Glomerular endothelial cell (primary cell): ENCODE measurements around the gene PICALM. TPM values are rescaled to one million over a fixed set of nuclear protein-coding genes. Genes with fewer than 3 reads are reported as not detected.
A peak's percentile ranks its signal among the peaks of the same experiment; 100 is the strongest.
"Not testable (repeated sequence)": the region's sequence is repeated elsewhere in the genome, so short reads cannot be mapped to it uniquely, and the experiment has no call there.

Source experiments
- DNase-seq: peaks from one replicate; pipeline ENCODE4 v3.0.0-alpha.2; 2011; ENCODE audit warnings: low read depth, low spot score; ENCODE audit errors: extremely low read depth
- total RNA-seq: library from RNA; depleted of rRNA; stranded (reverse); fragments of >200 nt; gene quantifications from 2 replicates; pipeline ENCODE4 v1.2.3, GENCODE V29; 2015

The PICALM gene
- total RNA-seq, 1 donor from 2014 or later: 286 TPM

- no peak for DNase-seq
Measured at GRCh38 chr11:86002431-86002830, 66.5 kb downstream of the PICALM start.

GRCh38 chr11:85991508-85991907, 77.4 kb downstream of the PICALM start:
- DNase-seq: no peak

- DNase-seq: no peak
Measured at GRCh38 chr11:85989746-85990145, 79.1 kb downstream of the PICALM start.

GRCh38 chr11:85988780-85989179, 80.1 kb downstream of the PICALM start:
- no peak for DNase-seq

- no peak for DNase-seq
Measured at GRCh38 chr11:85977751-85978160, 91.1 kb downstream of the PICALM start.

DNA sequence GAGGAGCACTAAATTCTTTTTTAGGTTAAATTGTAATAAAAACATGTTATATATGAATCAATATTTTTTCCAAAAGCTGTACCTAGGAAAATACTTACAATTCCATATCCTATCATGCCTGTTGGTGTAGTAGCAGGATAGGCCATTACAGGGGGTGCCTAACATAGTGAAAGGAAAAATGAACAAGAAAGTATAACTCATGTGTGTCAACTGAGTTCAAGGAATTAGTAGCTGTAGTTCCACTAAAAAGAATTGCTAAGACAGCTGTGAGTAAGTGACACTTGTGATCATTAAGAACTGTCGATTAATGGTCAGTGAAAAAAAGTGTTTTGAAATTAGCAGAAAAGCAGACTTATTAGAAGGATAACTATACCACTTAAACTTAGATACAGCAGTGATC, 92.4 kb downstream of the PICALM start:
- no peak for DNase-seq

- DNase-seq: no peak
Measured at GRCh38 chr11:85974122-85974521, 94.8 kb downstream of the PICALM start.

DNA sequence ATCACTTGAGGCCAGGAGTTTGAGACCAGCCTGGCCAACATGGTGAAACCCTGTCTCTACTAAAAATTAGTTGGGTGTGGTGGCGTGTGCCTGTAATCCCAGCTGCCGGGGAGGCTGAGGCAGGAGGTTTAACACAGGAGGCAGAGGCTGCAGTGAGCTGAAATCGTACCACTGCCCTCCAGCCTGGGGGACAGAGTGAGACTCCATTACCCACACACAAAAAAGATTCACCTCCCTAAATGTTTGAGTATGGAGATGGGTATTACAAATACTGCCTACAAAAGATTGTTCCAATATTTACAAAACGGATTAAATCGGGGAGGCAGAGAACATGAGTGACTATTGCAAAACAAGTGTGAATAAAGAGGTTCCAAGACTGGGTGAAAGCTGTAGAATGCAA, 98.3 kb downstream of the PICALM start:
- DNase-seq: no peak

DNA sequence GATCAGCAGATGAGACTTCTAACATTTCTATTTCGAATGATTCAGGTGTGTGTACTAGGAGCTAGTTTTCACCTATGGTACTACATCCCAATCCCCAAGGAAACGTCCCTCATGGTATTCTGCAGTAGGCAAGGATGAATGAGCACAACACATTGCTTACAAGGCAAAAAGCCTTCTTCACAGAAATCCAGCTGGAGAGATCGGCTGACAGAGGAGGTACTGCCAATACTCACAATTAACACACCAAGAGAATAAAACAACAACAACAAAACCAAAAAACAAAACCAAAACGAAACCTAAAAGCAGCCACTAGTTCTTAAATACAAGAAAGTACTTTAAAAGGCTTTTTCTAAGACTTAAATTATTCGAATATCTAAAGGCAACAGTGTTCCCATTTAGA, 101.4 kb downstream of the PICALM start:
- no peak for DNase-seq

- DNase-seq: no peak
Measured at GRCh38 chr11:85965202-85965601, 103.7 kb downstream of the PICALM start.

GRCh38 chr11:85961930-85962363, 106.9 kb downstream of the PICALM start:
- peak; percentile 47 for DNase-seq

GRCh38 chr11:85961130-85961529, 107.8 kb downstream of the PICALM start:
- no peak for DNase-seq

- DNase-seq: no peak
Measured at GRCh38 chr11:85960678-85961077, 108.2 kb downstream of the PICALM start.

- DNase-seq: no peak
Measured at GRCh38 chr11:85955531-85955930, 113.4 kb downstream of the PICALM start.

- no peak for DNase-seq
Measured at GRCh38 chr11:85953491-85954143, 115.3 kb downstream of the PICALM start.

DNA sequence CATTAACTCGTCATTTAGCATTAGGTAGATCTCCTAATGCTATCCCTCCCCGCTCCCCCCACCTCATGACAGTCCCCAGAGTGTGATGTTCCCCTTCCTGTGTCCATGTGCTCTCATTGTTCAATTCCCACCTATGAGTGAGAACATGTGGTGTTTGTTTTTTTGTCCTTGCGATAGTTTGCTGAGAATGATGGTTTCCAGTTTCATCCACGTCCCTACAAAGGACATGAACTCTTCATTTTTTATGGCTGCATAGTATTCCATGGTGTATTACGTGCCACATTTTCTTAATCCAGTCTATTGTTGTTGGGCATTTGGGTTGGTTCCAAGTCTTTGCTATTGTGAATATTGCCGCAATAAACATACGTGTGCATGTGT, 116.8 kb downstream of the PICALM start:
- not testable (repeated sequence) for DNase-seq

GRCh38 chr11:85951428-85952107, 117.3 kb downstream of the PICALM start:
- DNase-seq: no peak

DNA sequence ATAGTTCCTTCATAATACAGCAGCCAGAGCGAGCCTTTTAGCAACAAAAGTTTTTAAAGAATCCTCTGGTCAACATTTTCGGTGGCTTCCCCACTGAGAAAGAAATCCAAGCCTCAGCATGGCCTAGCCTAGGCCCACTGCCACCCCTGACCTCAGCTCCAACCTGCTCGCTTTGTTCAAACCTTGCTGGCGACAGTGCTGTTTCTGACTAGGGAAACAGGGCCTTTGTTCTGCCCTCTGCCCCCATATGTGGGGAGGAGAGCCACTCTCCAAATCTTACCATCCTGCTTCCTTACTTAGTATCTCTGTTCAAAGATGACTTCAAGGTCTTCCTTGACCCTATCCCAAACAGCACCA, 117.9 kb downstream of the PICALM start:
- DNase-seq: no peak

GRCh38 chr11:85950317-85951048, 118.4 kb downstream of the PICALM start:
- no peak for DNase-seq

DNA sequence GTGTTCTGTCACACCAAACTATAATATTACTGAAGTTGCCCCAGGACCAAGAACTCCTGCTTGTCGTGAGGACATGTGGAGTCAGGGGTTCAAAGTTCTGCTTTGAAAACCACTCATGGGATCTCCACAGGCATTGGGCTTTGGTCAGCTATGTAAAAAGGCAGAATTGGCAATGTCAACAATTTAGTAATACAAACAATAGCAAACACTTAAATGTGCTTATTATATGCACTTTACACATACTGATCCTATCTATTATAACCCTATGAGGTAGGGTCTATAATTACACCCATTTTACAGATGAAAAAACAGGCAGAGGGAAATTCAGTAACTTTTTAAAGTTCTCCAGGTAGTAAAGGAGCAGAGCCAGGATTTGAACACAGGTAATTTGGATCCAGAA, 119.1 kb downstream of the PICALM start:
- no peak for DNase-seq

DNA sequence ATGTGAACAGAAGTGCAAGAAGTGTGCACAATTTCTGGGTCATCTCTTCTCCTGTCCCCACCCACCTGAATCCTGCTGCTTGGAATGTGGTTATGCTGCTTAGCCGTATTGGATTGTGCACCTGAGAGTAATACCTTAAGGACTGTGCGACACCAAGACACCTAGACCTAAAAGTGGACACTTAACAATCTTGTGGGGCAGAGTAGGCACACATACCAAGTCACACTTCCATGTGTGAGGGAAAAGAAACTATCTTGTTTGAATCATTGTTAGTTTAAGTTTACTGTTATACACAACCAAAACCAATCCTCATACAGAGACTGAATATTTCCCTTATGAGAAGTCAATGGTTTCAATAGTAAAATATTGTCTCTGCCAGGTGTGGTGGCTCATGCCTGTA, 120.0 kb downstream of the PICALM start:
- DNase-seq: no peak
